ENCODE data around the gene CD2AP. TPM values are rescaled to one million over a fixed set of nuclear protein-coding genes. Genes with fewer than 3 reads are reported as not detected.

Gene CD2AP
- total RNA-seq, 1 donor from 2014 or later, result 23.6 TPM

DNA sequence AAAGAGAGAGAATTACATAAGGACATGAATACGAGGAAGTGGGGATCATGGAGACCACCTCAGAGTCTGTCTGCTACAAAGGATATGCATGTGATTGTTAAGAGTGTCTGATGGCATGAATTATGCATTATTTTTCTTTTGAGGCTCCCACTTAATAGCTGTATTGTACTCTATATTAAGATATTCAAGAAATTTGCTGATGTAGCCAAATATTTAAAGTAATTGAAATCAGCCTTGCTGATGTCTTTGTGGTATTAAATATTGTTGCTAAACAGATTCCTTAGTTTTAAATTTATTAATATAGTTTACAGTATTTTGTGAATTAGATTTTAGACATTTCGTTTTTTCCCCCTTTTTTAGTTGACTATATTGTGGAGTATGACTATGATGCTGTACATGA, 25.3 kb downstream of the CD2AP start:
- no peaks in the 10 kb centered on the region for H3K27me3 ChIP-seq
- no peak for DNase-seq (ENCODE audit: extremely low spot score in 2 of 2)
- H3K36me3 ChIP-seq, result no peaks in the 10 kb centered on the region
- H3K4me1 ChIP-seq, result peaks cover 20% of the 10 kb centered on the region
- H3K9me3 ChIP-seq, result no peaks in the 10 kb centered on the region
- intact Hi-C loops (cut with DNase I), result no loop called here
- no peak for TF ChIP-seq POLR2A (IDR thresholded peaks at IDR 0.05)
- TF ChIP-seq, protein P1, sequence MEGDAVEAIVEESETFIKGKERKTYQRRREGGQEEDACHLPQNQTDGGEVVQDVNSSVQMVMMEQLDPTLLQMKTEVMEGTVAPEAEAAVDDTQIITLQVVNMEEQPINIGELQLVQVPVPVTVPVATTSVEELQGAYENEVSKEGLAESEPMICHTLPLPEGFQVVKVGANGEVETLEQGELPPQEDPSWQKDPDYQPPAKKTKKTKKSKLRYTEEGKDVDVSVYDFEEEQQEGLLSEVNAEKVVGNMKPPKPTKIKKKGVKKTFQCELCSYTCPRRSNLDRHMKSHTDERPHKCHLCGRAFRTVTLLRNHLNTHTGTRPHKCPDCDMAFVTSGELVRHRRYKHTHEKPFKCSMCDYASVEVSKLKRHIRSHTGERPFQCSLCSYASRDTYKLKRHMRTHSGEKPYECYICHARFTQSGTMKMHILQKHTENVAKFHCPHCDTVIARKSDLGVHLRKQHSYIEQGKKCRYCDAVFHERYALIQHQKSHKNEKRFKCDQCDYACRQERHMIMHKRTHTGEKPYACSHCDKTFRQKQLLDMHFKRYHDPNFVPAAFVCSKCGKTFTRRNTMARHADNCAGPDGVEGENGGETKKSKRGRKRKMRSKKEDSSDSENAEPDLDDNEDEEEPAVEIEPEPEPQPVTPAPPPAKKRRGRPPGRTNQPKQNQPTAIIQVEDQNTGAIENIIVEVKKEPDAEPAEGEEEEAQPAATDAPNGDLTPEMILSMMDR (IDR thresholded peaks at IDR 0.05), result no peak
- no peak for TF ChIP-seq POLR2AphosphoS5 (IDR thresholded peaks at IDR 0.05; ENCODE audit: insufficient read depth in 1 of 2, low read depth in 1 of 2)
- H3K4me3 ChIP-seq, result no peak overlapping the region
- no peak overlapping the region for H3K27ac ChIP-seq

DNA sequence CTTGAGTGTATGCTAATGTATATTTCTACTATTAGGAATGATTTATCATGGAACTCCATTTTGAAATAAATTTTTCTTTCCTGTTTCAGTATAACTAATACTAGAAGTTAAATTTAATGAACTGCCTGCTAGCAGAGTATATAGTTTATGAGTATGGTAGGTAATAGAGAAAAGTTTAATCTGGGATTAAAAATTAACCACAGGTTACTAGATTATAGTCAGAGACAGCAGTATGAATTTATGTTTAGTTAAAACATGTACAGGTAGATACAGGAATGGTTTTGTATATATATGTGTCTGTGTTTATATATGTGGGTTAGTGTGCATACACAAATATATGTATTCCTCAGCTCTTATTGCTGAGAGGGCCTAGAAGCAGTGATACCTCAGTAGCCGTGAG, 32.3 kb downstream of the CD2AP start:
- no peaks in the 10 kb centered on the region for H3K27me3 ChIP-seq
- no peaks in the 10 kb centered on the region for H3K4me1 ChIP-seq
- no peak overlapping the region for H3K27ac ChIP-seq
- H3K9me3 ChIP-seq, result no peaks in the 10 kb centered on the region
- TF ChIP-seq, protein P1 (IDR thresholded peaks at IDR 0.05), result no peak
- no peak for TF ChIP-seq POLR2AphosphoS5 (IDR thresholded peaks at IDR 0.05; ENCODE audit: insufficient read depth in 1 of 2, low read depth in 1 of 2)
- no peak for TF ChIP-seq POLR2A (IDR thresholded peaks at IDR 0.05)
- no peaks in the 10 kb centered on the region for H3K36me3 ChIP-seq
- H3K4me3 ChIP-seq, result no peak overlapping the region
- no peak for DNase-seq (ENCODE audit: extremely low spot score in 2 of 2)
- intact Hi-C loops (cut with DNase I), result no loop called here

DNA sequence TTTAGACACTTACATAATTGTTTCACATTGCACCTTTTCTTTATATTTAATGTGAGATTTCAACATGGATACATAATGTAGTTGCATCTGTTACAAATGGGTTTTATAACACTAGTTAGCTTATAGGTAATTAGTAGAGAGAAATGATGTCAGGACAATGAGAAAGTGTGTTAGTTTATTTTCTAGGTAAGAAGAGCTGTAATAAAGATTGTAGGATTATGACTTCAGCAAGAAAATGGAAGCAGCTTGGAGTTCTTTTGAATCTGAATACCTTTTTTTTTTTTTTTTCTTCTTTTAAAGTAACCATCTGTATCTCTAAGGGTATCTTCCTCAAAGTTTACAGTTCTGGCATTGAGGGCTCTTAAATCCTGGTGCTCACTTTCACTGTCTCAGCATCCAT, 35.3 kb downstream of the CD2AP start:
- TF ChIP-seq, protein P1 (IDR thresholded peaks at IDR 0.05), result no peak
- no peak for TF ChIP-seq POLR2AphosphoS5 (IDR thresholded peaks at IDR 0.05; ENCODE audit: insufficient read depth in 1 of 2, low read depth in 1 of 2)
- TF ChIP-seq POLR2A (IDR thresholded peaks at IDR 0.05), result no peak
- DNase-seq (ENCODE audit: extremely low spot score in 2 of 2), result no peak
- intact Hi-C loops (cut with DNase I), result no loop called here
- H3K4me3 ChIP-seq, result no peak overlapping the region
- no peaks in the 10 kb centered on the region for H3K4me1 ChIP-seq
- no peaks in the 10 kb centered on the region for H3K36me3 ChIP-seq
- H3K9me3 ChIP-seq, result no peaks in the 10 kb centered on the region
- H3K27me3 ChIP-seq, result no peaks in the 10 kb centered on the region
- no peak overlapping the region for H3K27ac ChIP-seq

DNA sequence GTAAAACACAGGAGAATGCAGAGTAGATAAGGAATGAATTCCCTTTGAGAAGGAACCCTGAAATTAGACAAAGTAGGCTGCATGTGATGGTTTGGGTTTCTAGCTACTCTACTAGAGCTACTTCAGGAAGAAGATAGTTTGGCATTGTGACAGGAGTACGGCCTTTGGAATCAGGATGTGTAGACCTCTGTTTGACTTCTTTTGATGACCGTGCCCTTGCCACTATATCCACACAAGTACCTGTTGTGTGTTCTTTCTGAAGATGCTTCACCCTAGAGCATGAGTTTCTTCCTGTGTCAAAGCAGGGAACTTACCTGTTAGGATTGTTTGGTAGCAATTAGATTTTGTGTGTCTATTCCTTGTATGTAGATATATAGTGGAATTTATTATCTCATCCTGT, 41.7 kb downstream of the CD2AP start:
- H3K27me3 ChIP-seq, result no peaks in the 10 kb centered on the region
- H3K9me3 ChIP-seq, result no peaks in the 10 kb centered on the region
- peaks cover 3% of the 10 kb centered on the region for H3K4me1 ChIP-seq
- TF ChIP-seq POLR2A (IDR thresholded peaks at IDR 0.05), result no peak
- TF ChIP-seq, protein P1 (IDR thresholded peaks at IDR 0.05), result no peak
- TF ChIP-seq POLR2AphosphoS5 (IDR thresholded peaks at IDR 0.05; ENCODE audit: insufficient read depth in 1 of 2, low read depth in 1 of 2), result no peak
- intact Hi-C loops (cut with DNase I), result no loop called here
- H3K4me3 ChIP-seq, result no peak overlapping the region
- no peaks in the 10 kb centered on the region for H3K36me3 ChIP-seq
- no peak overlapping the region for H3K27ac ChIP-seq
- DNase-seq (ENCODE audit: extremely low spot score in 2 of 2), result no peak

DNA sequence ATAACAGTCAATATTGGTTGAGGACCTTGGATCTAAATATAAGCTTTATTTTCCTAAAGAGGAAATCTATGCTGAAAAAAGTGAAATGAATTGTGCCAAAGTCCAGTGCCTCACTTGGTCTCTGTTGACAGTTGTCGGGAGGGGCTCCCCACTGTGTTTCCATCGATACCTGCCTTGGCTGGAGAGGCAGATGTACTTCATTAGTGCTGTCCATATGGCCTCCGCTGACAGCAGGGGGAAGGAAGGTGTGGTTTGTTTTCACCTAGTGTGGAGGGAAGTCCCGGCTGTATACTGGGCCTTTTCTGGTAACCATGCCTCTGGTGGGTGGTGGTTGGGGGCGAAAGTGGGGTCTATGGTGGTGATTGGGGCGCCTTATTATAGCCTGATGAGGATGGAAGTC, 42.7 kb downstream of the CD2AP start:
- intact Hi-C loops (cut with DNase I), result no loop called here
- no peak overlapping the region for H3K27ac ChIP-seq
- no peaks in the 10 kb centered on the region for H3K9me3 ChIP-seq
- no peak for DNase-seq (ENCODE audit: extremely low spot score in 2 of 2)
- peaks cover 7% of the 10 kb centered on the region for H3K4me1 ChIP-seq
- no peaks in the 10 kb centered on the region for H3K27me3 ChIP-seq
- no peak overlapping the region for H3K4me3 ChIP-seq
- no peaks in the 10 kb centered on the region for H3K36me3 ChIP-seq
- TF ChIP-seq POLR2A (IDR thresholded peaks at IDR 0.05), result no peak
- TF ChIP-seq, protein P1 (IDR thresholded peaks at IDR 0.05), result no peak
- TF ChIP-seq POLR2AphosphoS5 (IDR thresholded peaks at IDR 0.05; ENCODE audit: insufficient read depth in 1 of 2, low read depth in 1 of 2), result no peak

Data from vagina (tissue), 2 donors.